Sigmoid colon (tissue), 7 donors: ENCODE results near the gene CTIF. TPM values are rescaled to one million over a fixed set of nuclear protein-coding genes. Genes with fewer than 3 reads are reported as not detected.

Experiments used
- DNase-seq: peaks from one replicate; pipeline ENCODE4 v3.0.0-alpha.2; 2019
- H3K27ac ChIP-seq, 4 donors: fragments of 200-600 bp; sonication (generic); one replicate each; pipeline ENCODE4 v1.5.1; 2016 to 2019; ENCODE audit warnings: mild to moderate bottlenecking in 1 of 4
- H3K27me3 ChIP-seq, 3 donors: fragments of 200-600 bp; sonication (generic); one replicate each; pipeline ENCODE4 v1.5.1; 2019; ENCODE audit warnings: mild to moderate bottlenecking in 1 of 3
- H3K36me3 ChIP-seq, 4 donors: fragments of 200-600 bp; sonication (generic); one replicate each; pipeline ENCODE4 v1.5.1; 2016 to 2019
- H3K4me1 ChIP-seq, 4 donors: fragments of 200-600 bp; sonication (generic); one replicate each; pipeline ENCODE4 v1.5.1; 2017 to 2019
- H3K4me3 ChIP-seq, 4 donors: fragments of 200-600 bp; sonication (generic); one replicate each; pipeline ENCODE4 v1.5.1; 2017 to 2019; ENCODE audit warnings: mild to moderate bottlenecking in 2 of 4, moderate library complexity in 1 of 4
- H3K9me3 ChIP-seq, 4 donors: fragments of 200-600 bp in 3 of 4; sonication (generic) in 3 of 4; one replicate each; pipeline versions ENCODE4 v1.5.1 to v1.6.1; 2013 to 2019
- EP300 ChIP-seq, 4 donors: sonication (generic); formaldehyde crosslinking; IDR thresholded peaks; one replicate each; pipeline ENCODE4 v1.6.1; 2017; ENCODE audit warnings: antibody characterized with exemption in 4 of 4
- POLR2A ChIP-seq, 2 donors: fragments of 450-650 bp; IDR thresholded peaks; one replicate each; pipeline ENCODE4 v1.6.1; 2016; ENCODE audit warnings: antibody characterized with exemption in 2 of 2, mild to moderate bottlenecking in 2 of 2, moderate library complexity in 2 of 2
- POLR2AphosphoS5 ChIP-seq, 4 donors: sonication (generic); formaldehyde crosslinking; IDR thresholded peaks; one replicate each; pipeline ENCODE4 v1.6.1; 2017; ENCODE audit warnings: antibody characterized with exemption in 4 of 4
- WGBS, 2 donors: extraction: QIAGEN DNeasy Blood & Tissue Kit; methylation state at CpG; one replicate each; pipeline ENCODE4 v1.1.7; 2013; 5-methylcytosine and 5-hydroxymethylcytosine counted together
- intact Hi-C: fragments of 100-400 bp; cut with DNase I; formaldehyde crosslinking; loops from one replicate; pipeline ENCODE4 v1.15.1; 2023
- polyA plus RNA-seq, 3 donors: library from polyadenylated mRNA; stranded (reverse); fragments of 200-250 nt; gene quantifications; one replicate each; pipeline ENCODE4 v1.2.3, GENCODE V29; 2013
- total RNA-seq, 4 donors: library from RNA; depleted of rRNA; stranded (reverse); fragments of >200 nt; gene quantifications; one replicate each; pipeline ENCODE4 v1.1.0, GENCODE V29; 2016
- TF ChIP-seq, protein P1 (sequence below), 4 experiments: fragments of 450-650 bp in 3 of 4; fragments of 200-600 bp in 1 of 4; IDR thresholded peaks; one replicate each; pipeline ENCODE4 v1.5.1; 2016 to 2019; ENCODE audit warnings: antibody characterized with exemption in 4 of 4, mild to moderate bottlenecking in 3 of 4, moderate library complexity in 2 of 4
- donor health status: healthy with polysubstance abuse.
- donor health status: Bipolar disorder and iron deficiency.
- donor health status: healthy.

Gene CTIF
- total and polyA plus RNA-seq, 7 donors: 3.6 to 65.9 (median 22.5) TPM

DNA sequence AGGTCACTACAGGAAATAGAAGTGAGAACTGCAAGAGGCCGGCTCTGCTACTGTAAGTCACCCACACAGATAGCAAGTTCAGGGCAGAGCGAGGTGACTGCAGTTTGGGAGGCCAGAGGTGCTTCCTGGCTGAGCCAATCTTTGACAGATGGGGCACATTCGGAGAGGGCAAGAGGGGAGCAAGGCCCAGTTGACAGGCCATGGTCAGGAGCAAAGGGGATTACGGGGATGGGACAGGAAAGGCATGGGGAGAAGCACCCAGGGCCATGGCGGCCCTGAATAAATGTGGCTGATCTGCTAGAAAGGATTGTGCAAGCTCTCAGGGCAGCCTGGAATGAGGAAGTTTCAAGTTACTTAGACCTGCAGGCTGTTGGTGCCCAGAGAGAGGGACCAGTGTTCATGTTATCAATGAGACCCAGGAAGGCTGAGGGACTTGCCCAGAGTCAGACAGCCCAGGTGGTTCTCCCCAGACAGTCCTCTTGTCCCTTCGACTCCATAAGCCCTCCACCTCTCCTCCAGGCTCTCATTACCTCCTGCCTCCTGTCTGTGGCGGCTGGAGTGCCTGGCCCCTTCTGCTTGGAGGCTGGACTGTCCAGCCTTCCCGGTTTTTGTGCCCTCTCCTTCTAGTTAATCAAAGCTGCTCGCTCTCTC, 123.3 kb downstream of the CTIF start:
- intact Hi-C loops: loop anchor here (5.0 kb wide), 1 partner anchor 125 kb away; the partner anchor contains the start of gene CTIF
- 67 to 79% methylated on average over 9 of the region's 9 CpGs for WGBS, 2 donors
- Histone ChIP-seq H3K4me3 (no peak overlapping the region), H3K36me3 (peaks cover 0 to 20% (median 4%) of the 10 kb centered on the region in 4 donors), H3K27me3 (no peaks in the 10 kb centered on the region), H3K4me1 (peaks cover 0 to 34% (median 18%) of the 10 kb centered on the region in 4 donors), H3K9me3 (no peaks in the 10 kb centered on the region), H3K27ac (peak overlapping the region in 3 of 4 donors; percentile 17 to 43 (median 39))
- TF ChIP-seq POLR2A (IDR thresholded peaks at IDR 0.05): no peak
- TF ChIP-seq EP300 (IDR thresholded peaks at IDR 0.05): no peak
- TF ChIP-seq POLR2AphosphoS5 (IDR thresholded peaks at IDR 0.05): no peak
- TF ChIP-seq, protein P1, sequence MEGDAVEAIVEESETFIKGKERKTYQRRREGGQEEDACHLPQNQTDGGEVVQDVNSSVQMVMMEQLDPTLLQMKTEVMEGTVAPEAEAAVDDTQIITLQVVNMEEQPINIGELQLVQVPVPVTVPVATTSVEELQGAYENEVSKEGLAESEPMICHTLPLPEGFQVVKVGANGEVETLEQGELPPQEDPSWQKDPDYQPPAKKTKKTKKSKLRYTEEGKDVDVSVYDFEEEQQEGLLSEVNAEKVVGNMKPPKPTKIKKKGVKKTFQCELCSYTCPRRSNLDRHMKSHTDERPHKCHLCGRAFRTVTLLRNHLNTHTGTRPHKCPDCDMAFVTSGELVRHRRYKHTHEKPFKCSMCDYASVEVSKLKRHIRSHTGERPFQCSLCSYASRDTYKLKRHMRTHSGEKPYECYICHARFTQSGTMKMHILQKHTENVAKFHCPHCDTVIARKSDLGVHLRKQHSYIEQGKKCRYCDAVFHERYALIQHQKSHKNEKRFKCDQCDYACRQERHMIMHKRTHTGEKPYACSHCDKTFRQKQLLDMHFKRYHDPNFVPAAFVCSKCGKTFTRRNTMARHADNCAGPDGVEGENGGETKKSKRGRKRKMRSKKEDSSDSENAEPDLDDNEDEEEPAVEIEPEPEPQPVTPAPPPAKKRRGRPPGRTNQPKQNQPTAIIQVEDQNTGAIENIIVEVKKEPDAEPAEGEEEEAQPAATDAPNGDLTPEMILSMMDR (IDR thresholded peaks at IDR 0.05): no peak
- DNase-seq: peak; percentile 45

GRCh38 chr18:48663096-48663930, 124.5 kb downstream of the CTIF start:
- Histone ChIP-seq H3K4me1 (peaks cover 0 to 34% (median 18%) of the 10 kb centered on the region in 4 donors), H3K9me3 (no peaks in the 10 kb centered on the region), H3K27ac (peak overlapping the region in 3 of 4 donors; percentile 18 to 43 (median 29)), H3K4me3 (no peak overlapping the region), H3K27me3 (no peaks in the 10 kb centered on the region), H3K36me3 (peaks cover 0 to 32% (median 8%) of the 10 kb centered on the region in 4 donors)
- DNase-seq: peak; percentile 39
- intact Hi-C loops: loop anchor here (5.0 kb wide), 1 partner anchor 126 kb away; the partner anchor contains the start of gene CTIF
- TF ChIP-seq POLR2A (IDR thresholded peaks at IDR 0.05) (no peak), POLR2AphosphoS5 (IDR thresholded peaks at IDR 0.05) (no peak), EP300 (IDR thresholded peaks at IDR 0.05) (no peak)
- TF ChIP-seq, protein P1 (IDR thresholded peaks at IDR 0.05): no peak
- 92% methylated on average over 14 of the region's 14 CpGs for WGBS, 2 donors

GRCh38 chr18:48663931-48664847, 125.4 kb downstream of the CTIF start:
- no peak for TF ChIP-seq EP300 (IDR thresholded peaks at IDR 0.05)
- TF ChIP-seq POLR2A (IDR thresholded peaks at IDR 0.05): no peak
- TF ChIP-seq, protein P1 (IDR thresholded peaks at IDR 0.05): peak; percentile 71 to 92 (median 88)
- TF ChIP-seq POLR2AphosphoS5 (IDR thresholded peaks at IDR 0.05): peak in 1 of 4 donors; percentile 15
- whole genome bisulfite sequencing, 2 donors: 44 to 62% methylated on average over 29 of the region's 29 CpGs
- H3K4me3 ChIP-seq: no peak overlapping the region
- intact Hi-C loops: loop anchor here (1.0 to 5.0 kb wide), 2 partner anchors 127 to 188 kb away; partner anchors contain the start of gene CTIF
- H3K27me3 ChIP-seq: no peaks in the 10 kb centered on the region
- H3K36me3 ChIP-seq: peaks cover 0 to 40% (median 8%) of the 10 kb centered on the region in 4 donors
- peaks cover 0 to 34% (median 18%) of the 10 kb centered on the region in 4 donors for H3K4me1 ChIP-seq
- no peaks in the 10 kb centered on the region for H3K9me3 ChIP-seq
- DNase-seq: peak; percentile 86
- H3K27ac ChIP-seq: peak overlapping the region in 2 of 4 donors; percentile 18 to 43

DNA sequence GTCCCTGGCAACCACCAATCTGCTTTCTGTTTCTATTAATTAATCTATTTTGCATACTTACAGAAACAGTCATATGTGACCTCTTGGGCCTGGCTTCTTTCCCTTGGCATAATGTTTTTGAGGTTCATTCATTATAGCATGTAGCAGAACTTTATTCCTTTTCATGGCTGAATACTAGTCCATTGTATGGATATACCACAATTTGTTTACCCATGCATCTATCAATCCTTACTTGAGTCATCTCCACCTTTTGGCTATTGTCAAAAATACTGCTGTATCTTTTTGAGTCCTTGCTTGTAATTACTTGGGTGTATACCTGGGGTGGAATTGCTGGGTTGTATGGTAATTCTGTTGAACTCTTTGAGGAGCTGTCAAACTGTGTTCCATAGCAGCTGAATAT, 126.8 kb downstream of the CTIF start:
- Histone ChIP-seq H3K4me1 (peaks cover 0 to 25% (median 14%) of the 10 kb centered on the region in 4 donors), H3K27me3 (no peaks in the 10 kb centered on the region), H3K9me3 (no peaks in the 10 kb centered on the region), H3K4me3 (no peak overlapping the region), H3K27ac (no peak overlapping the region), H3K36me3 (peaks cover 0 to 49% (median 10%) of the 10 kb centered on the region in 4 donors)
- TF ChIP-seq POLR2AphosphoS5 (IDR thresholded peaks at IDR 0.05) (no peak), POLR2A (IDR thresholded peaks at IDR 0.05) (no peak), EP300 (IDR thresholded peaks at IDR 0.05) (no peak)
- TF ChIP-seq, protein P1 (IDR thresholded peaks at IDR 0.05): no peak
- intact Hi-C loops: no loop called here
- no peak for DNase-seq
